ENCODE measurements around the gene RARB. TPM values are rescaled to one million over a fixed set of nuclear protein-coding genes. Genes with fewer than 3 reads are reported as not detected.

RARB gene
- total and polyA plus RNA-seq, 8 donors: 1.7 to 28.0 (median 9.0) TPM

DNA sequence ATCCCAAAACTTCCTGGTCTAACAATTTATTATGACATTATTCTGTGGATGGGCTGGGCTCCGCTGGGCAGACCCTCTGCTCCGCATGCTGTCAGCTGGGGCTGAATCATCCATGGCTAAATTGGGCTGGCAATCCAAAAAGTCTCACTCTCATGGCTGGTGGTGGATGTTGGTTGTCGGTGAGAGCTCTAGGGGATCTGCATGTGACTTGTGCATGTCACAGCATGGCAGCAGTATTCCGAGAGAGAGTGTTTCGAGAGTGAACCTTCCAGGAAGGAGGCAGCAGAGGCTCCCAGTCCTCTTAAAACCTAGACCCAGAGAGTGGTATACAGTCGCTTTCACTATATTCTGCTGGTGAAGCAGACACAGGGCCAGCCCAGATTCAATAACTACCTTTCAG lies 9.9 kb downstream of the RARB start:
- intact Hi-C loops (cut with DNase I; ENCODE audit: low total_unique reads): no loop called here
- TF ChIP-seq POLR2AphosphoS5 (IDR thresholded peaks at IDR 0.05): no peak
- TF ChIP-seq POLR2A (IDR thresholded peaks at IDR 0.05): no peak
- no peak for TF ChIP-seq EP300 (IDR thresholded peaks at IDR 0.05)
- TF ChIP-seq, protein P1, sequence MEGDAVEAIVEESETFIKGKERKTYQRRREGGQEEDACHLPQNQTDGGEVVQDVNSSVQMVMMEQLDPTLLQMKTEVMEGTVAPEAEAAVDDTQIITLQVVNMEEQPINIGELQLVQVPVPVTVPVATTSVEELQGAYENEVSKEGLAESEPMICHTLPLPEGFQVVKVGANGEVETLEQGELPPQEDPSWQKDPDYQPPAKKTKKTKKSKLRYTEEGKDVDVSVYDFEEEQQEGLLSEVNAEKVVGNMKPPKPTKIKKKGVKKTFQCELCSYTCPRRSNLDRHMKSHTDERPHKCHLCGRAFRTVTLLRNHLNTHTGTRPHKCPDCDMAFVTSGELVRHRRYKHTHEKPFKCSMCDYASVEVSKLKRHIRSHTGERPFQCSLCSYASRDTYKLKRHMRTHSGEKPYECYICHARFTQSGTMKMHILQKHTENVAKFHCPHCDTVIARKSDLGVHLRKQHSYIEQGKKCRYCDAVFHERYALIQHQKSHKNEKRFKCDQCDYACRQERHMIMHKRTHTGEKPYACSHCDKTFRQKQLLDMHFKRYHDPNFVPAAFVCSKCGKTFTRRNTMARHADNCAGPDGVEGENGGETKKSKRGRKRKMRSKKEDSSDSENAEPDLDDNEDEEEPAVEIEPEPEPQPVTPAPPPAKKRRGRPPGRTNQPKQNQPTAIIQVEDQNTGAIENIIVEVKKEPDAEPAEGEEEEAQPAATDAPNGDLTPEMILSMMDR (IDR thresholded peaks at IDR 0.05): no peak
- Histone ChIP-seq H3K4me3 (no peak overlapping the region), H3K27ac (peak overlapping the region in 2 of 5 donors; percentile 36 to 40), H3K27me3 (no peaks in the 10 kb centered on the region), H3K4me1 (peaks cover 0 to 41% (median 12%) of the 10 kb centered on the region in 4 donors), H3K9me3 (no peaks in the 10 kb centered on the region), H3K36me3 (no peaks in the 10 kb centered on the region)
- no peak for DNase-seq
- WGBS, 5 donors: 78 to 84% (median 80%) methylated on average over 6 of the region's 6 CpGs

DNA sequence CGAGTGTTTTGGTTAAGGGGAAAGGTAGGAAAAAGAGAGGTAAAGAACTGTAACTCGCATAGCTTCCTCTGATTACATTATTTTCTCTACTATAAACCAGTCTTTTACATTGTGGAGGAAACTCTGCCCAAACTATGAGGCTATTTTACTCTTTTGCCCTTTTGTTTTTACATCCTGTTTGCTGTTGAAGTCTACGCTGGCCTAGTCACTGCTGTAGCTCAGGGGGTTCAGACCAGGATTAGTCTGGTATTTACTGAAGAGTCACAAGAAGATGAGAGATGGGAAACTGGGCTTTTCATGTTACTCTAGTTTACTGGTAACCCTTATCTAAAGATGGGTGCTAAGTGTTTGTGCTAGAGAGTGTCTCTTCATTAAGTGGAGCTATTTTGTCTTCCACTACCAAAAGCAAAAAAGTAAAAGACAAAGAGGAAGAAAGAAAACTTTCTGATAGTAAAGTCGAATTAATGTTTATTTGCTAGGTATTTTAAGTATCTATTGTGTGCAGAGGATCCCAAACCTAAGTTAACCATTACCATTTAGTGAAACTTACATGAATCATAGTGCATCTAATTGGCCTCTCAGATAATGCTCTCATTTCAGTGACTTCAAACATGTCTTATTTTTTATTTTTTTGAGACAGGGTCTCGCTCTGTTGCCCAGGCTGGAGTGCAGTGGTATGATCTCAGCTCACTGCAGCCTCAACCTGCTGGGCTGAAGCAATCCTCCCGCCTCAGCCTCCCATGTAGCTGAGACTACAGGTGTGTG lies 10.9 kb downstream of the RARB start:
- H3K4me3 ChIP-seq: no peak overlapping the region
- TF ChIP-seq EP300 (IDR thresholded peaks at IDR 0.05): no peak
- no peaks in the 10 kb centered on the region for H3K9me3 ChIP-seq
- intact Hi-C loops (cut with DNase I; ENCODE audit: low total_unique reads): no loop called here
- 63 to 77% (median 69%) methylated on average over 6 of the region's 6 CpGs for WGBS, 5 donors
- H3K27me3 ChIP-seq: no peaks in the 10 kb centered on the region
- H3K4me1 ChIP-seq: peaks cover 0 to 35% (median 9%) of the 10 kb centered on the region in 4 donors
- H3K36me3 ChIP-seq: no peaks in the 10 kb centered on the region
- H3K27ac ChIP-seq: peak overlapping the region in 2 of 5 donors; percentile 36 to 40
- no peak for DNase-seq

DNA sequence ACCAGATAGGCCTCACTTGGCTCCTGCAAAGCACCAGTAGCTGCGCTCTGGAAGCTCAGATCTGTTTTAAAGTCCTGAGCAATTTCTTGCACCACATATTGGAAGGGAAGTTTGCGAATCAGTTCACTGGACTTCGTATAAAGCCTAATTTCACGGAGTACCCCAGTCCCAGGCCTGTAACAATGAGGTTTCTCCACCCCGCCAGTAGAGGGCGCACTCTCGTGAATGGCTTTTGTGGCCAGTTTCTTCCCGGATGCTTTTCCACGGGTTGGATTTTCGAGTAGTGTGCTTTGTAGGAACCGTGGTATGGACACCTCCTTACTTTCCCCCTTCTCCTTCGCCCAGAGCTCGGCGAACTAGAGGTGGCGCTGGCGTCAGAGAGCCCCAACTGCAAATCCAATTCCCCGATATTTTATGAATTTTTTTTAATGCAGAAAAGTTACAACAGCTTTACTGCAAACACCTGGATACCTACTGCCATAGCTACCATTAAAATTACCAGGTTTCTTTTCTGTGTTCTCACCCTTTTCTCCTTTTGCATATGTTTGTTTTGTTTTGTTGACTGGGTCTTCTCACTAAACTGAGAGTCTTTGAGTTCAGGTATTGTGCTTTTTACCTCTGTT lies 13.3 kb downstream of the RARB start:
- Histone ChIP-seq H3K4me3 (no peak overlapping the region), H3K4me1 (peaks cover 0 to 28% (median 10%) of the 10 kb centered on the region in 4 donors), H3K9me3 (no peaks in the 10 kb centered on the region), H3K27me3 (no peaks in the 10 kb centered on the region), H3K27ac (no peak overlapping the region), H3K36me3 (no peaks in the 10 kb centered on the region)
- 92 to 98% (median 94%) methylated on average over 17 of the region's 17 CpGs for WGBS, 5 donors
- no peak for DNase-seq
- intact Hi-C loops (cut with DNase I; ENCODE audit: low total_unique reads): no loop called here
- TF ChIP-seq, protein P1 (IDR thresholded peaks at IDR 0.05): peak in 3 of 7 experiments; percentile 7 to 38 (median 31)
- TF ChIP-seq POLR2AphosphoS5 (IDR thresholded peaks at IDR 0.05) (no peak), EP300 (IDR thresholded peaks at IDR 0.05) (no peak), POLR2A (IDR thresholded peaks at IDR 0.05) (no peak)

DNA sequence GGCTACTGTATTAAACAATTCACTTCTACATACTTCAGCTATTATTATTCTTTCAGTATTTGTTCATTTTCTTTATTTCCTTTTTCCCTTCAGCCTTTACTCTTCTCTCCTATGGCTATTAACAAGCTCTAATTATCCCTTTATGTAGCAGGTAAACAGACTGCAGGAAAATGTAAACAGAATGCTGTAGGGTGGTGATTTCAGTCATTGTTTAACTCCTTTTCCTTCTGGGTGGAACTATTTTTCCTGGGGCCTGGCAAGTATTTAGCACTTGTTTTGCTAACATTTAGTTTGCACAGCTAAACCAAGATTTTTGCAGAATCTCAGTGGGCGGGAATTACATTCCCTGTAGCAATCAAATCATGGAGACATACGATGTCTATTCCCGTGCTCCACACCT lies 14.4 kb downstream of the RARB start:
- no peak for TF ChIP-seq EP300 (IDR thresholded peaks at IDR 0.05)
- no peak for TF ChIP-seq POLR2A (IDR thresholded peaks at IDR 0.05)
- TF ChIP-seq, protein P1 (IDR thresholded peaks at IDR 0.05): no peak
- TF ChIP-seq POLR2AphosphoS5 (IDR thresholded peaks at IDR 0.05): no peak
- Histone ChIP-seq H3K9me3 (no peaks in the 10 kb centered on the region), H3K4me1 (peaks cover 0 to 26% (median 11%) of the 10 kb centered on the region in 4 donors), H3K4me3 (no peak overlapping the region), H3K27me3 (no peaks in the 10 kb centered on the region), H3K27ac (peak overlapping the region in 3 of 5 donors; percentile 2 to 9 (median 4)), H3K36me3 (no peaks in the 10 kb centered on the region)
- intact Hi-C loops (cut with DNase I; ENCODE audit: low total_unique reads): no loop called here
- no peak for DNase-seq
- WGBS, 5 donors: 32 to 58% (median 36%) methylated on average over 3 of the region's 3 CpGs

All from stomach (tissue), 9 donors.